Stimulated activated CD4-positive, alpha-beta T cell treated with anti-CD3 and anti-CD28 coated beads, TNF-alpha, amount 100 ng/mL, for 24 hours (primary cell): ENCODE data around the gene IL2RA.
"Not testable (repeated sequence)": the region's sequence is repeated elsewhere in the genome, so short reads cannot be mapped to it uniquely, and the experiment has no call there.

Experiments used
- DNase-seq, 3 experiments: peaks; one replicate each; pipeline ENCODE4 v3.0.0-alpha.2; 2020; ENCODE audit warnings: low read depth in 3 of 3

The IL2RA gene

DNA sequence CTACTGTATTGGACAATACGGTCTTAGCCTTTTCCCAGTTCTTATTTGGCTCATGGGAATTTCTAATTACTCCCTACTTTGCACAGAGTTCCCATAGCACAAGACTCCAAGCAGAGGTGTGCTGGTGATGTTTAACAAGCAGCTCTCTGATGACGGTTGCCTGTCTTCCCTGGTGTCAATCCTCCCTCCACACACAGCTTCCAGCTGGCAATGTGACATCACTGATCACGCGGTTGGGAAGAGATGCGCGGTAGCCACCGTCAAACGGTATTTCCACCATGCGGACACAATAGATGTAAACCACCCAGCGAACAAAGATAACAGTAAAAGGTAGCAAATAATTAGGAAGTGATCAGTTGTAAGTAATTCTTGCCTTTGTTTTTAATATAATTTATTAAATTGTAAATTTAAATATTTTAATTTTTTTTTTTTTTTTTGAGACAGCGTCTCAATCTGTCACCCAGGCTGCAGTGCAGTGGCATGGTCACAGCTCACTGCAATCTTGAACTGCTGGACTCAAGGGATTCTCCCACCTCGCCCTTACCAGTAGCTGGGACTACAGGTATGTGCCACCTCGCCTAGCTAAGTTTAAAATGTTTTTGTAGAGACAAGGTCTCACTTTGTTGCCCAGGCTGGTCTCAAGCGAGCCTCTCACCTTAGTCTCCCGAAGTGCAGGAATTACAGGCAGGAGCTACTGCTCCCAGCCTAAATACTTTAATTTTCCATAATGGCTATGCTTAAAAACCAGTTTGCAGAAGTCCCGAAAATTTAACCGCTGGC lies 48.6 kb downstream of the IL2RA start:
- no peak for DNase-seq

DNA sequence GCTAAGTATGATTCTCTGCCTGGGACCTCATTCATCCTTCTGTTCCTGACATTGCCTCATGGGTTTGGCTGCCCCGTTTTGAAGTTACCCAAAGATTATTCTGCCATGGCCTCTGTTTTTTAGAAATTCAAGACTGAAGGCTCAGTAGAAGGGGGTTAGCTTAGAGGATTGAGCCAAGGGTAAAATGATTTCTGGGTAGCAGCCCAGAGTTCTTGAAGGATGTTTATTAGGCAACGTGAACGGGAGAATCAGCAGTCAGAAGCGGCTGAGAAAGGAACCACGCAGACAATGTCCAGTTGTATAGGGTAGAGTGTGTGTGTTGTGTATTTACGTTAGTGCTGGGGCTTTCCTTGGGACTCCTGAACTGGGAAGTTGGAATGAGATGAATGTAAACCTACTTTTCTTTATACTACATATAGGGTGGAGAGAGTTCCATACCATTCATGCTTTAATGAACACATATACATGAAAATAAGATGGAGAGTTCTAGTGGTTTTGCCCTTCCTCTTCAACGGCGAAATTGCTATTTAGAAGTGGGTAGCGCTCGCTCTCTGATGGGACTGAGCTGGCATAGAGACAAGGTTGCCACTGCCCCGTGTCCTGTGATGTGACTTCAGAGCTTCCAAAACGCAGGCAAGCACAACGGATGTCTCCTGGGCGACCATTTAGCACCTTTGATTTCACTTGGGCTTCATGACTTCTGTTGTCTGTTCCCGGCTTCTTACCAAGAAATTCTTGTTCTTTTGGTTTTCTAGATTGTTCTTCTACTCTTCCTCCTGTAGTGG lies 49.9 kb downstream of the IL2RA start:
- no peak for DNase-seq

DNA sequence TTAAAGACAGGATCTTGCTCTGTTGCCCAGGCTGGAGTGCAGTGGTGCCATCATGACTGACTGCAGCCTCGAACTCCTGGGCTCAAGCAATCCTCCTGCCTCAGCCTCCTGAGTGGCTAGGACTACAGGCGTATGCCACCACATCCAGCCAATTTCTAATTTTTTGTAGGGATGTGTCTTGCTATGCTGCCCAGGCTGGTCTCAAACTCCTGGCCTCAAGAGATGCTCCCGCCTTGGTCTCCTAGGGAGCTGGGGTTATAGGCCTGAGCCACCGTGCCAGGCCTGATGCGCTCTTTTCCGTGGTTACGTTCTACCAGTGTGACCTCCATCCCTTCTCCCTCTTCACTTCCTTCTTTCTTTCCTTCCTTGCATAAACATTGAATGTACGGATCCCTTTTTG lies 50.6 kb downstream of the IL2RA start:
- no peak for DNase-seq

DNA sequence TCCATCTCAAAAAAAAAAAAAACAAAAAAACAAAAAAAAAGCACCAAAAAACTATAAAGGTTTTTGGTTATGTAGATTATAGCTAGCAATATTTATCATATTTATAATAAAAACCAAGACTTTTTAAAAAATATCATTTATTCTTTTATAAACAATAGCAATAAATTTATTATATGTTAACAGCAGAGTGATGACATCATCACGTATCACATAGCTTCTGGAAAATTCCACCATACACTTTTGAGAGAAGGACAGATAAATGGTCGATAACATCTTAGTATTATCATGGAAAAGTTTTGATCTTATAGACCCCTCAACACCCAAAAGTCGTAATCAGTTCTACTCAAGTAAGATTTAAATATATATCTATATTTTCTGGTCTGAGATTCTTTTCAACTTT lies 51.6 kb downstream of the IL2RA start:
- no peak for DNase-seq

DNA sequence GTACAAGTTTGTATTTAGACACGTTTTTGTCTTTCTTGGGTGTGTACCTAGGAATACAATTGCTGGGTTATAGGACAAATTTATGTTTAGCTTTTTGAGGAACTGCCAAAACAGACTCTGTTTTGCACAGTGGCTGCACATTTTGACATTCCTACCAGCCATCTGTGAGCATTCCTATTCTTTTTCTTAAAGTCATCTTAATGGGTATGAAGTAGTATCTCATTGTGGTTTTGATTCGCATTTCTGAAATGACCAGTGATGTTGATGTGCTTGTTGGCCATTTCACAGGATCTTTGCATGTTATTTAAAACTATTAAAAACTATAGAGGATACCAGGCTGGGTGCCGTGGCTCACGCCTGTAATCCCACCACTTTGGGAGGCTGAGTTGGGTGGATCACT lies 52.2 kb downstream of the IL2RA start:
- no peak for DNase-seq

DNA sequence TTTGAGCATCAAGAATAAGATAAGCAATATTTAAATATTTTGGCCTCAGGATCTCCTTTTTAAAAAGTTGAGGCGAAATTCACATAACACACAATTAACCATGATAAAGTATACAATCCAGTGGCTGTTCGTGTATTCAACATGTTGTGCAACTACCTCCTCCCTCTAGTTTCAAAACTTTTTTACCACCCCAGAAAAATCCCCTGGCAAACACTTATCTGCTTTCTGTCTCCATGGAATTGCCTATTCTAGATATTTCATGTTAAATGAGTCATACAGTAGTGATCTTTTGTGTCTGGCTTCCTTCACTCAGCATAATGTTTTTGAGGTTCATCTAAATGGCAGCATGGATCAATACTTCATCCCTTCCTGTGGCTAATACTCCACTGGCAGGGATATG lies 53.0 kb downstream of the IL2RA start:
- no peak for DNase-seq

DNA sequence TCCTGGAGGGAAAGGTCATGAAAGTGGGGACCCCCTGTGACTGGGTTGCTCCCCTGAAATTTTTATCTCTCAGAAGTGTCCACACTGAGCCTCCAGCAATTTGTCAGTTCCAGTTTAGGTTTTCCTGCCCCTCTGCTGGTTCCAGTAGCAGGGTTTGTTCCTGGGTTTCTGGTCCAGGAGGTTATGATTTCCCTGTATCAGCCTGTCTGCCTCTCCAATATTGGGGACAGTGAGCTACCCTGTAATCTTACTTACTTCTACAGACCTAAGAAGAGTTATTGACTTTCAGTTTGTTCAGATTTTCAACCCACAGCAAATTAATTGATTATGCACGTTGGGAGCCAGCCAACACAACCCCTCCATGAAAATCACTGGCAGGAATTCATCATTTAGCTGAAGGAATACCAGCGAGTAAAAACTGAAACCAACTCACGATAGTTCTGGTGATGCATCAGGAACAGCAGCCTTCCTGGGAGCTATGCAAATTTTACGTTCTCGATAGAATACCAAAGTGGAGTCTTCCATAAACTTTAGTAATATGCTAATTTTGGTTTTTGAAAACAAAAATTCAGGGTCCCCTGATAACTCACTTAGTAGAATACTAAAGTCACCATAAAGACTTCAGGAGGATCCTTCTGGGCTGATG lies 53.5 kb downstream of the IL2RA start:
- no peak for DNase-seq

DNA sequence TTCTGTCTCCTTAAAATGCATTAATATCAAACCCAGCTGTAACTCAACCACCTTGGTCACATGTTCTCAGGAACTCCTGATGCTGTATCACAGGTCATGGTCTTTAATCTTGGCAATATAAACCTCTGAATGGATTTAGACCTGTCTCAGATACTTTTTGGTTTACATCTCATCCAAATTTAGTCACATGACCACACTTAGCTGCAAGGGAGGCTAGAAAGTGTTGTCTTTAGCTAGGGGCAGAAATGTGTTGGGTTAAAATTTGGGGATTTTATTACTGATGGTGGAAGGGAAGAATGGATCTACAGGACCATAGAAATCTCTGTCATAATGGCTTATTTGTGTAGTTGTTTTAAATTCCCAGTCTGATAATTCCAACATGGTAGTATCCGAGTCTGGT lies 55.2 kb downstream of the IL2RA start:
- no peak for DNase-seq

DNA sequence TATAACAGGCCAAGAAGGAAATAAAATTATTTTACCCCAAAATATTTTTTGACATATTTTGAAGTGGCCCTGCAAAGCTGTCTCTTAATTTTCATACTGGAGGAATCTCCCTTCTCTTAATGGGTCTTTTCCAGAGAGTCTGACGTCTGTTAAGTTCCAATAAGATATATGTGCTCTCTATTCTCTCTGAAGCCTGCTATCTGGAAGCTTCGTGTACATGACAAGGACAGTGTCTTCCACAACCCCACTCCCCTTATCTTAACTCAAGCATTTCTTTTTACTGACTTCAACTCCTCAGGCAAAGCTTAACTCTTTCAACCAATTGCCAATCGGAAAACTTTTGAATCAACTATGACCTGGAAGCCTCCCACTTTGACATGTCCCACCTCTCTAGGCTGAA lies 55.6 kb downstream of the IL2RA start:
- no peak for DNase-seq

DNA sequence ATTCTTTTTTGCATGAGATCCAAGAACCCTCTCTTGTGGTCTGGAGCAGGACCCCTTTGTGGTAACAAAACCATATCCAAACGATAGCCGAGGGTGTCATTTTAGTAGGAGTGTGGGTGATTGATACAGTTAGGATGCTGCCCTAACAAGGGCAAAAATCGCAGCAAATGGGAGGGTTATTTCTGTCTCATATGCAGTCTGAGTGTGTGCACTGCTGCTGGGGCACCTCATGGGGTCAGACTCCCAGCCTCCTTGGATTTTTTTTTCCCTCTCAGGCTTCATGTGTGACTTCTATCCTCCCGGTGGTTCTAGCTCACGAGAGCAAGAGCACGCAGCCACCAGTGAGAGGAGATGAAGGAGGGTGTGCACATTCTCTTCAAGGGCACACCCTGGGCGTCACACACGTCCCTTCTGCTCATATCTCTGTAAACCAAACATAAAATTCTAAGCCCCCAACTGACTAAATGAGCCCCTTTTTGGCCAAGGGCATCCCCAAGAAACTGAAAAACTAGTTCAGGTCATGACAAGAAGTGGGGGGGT lies 56.2 kb downstream of the IL2RA start:
- DNase-seq, result no peak

DNA sequence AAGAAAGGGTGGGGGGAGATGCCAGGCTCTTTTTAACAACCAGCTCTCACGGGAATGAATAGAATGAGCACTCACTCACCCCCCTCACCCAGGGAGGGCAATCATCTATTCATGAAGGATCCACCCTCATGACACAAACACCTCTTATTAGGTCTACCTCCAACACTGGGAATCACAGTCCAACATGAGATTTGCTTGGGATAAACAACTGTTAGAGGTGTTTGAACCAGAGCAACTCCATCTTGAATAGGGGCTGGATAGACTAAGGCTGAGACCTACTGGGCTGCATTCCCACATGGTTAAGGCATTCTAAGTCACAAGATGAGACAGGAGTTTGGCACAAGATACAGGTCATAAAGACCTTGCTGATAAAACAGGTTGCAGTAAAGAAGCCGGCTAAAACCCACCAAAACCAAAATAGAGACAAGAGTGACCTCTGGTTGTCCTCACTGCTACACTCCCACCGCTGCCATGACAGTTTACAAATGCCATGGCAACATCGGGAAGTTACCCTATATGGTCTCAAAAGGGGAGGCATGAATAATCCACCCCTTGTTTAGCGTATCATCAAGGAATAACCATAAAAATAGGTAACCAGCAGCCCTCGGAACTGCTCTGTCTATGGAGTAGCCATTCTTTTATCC lies 56.9 kb downstream of the IL2RA start:
- not testable (repeated sequence) for DNase-seq

DNA sequence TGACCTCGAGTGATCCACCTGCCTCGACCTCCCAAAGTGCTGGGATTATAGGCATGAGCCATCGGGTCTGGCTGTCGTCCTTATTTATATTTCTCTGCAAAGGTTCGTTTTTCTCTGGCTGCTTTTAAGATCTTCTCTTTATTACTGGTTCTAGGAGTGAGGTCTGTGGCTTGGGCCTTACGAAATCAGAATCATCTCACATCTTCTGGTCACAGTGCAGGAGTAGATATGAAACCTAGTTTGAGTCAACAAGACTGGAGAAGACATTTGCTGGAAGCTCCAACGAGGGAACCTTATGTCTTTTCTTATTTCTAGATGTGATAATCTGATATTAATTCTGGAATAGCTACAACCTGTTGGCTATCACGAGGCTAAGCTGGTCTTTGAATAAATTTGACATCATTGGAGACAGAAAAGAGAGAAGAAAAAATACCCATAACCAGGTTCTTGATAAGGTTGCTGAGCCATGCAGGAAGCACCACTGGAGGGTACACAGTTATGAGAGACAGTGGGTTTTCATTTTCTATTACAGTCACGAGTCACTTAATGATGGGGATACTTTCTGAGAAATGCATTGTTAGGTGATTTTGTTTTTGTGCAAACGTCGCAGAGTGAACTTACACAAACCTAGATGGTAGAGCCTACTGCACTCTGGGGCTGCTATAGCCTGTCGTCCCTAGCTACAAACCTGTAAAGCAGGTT lies 59.2 kb downstream of the IL2RA start:
- DNase-seq, result no peak

DNA sequence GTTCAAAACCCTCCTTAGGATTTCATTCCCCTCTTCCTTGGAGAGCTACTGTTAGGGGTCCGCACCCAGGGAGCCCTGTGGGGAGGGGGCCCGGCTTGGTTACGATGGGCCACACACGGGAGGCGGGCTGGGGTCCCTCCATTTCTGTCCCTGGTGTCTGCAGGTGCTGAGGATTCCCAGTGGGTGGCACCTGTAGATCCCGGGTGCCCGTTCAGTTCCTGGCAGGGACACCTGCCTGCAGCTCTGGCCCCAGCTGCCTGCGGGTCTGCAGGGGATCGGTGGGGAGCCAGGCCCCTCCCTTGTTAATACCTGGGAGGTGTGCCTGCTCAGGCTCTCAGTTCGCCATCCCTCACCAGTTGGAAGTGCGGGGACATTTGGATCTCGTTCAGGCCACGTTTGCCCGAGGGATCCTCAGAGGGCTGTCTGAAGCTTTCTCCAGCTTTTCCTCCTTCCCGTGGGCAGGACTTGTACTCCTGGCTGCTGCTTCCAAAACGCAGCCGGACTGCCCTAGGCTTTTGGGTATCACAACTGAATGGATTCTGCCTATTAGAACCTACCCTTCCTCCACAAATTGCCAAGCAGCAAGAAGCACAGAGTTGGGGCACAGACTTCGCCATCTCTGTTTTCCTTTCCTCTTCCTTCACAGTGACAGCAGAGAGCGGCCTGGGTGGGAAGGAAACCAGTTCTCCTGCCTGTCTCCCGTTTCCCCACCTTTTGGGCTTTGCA lies 62.6 kb downstream of the IL2RA start:
- DNase-seq, result no peak

DNA sequence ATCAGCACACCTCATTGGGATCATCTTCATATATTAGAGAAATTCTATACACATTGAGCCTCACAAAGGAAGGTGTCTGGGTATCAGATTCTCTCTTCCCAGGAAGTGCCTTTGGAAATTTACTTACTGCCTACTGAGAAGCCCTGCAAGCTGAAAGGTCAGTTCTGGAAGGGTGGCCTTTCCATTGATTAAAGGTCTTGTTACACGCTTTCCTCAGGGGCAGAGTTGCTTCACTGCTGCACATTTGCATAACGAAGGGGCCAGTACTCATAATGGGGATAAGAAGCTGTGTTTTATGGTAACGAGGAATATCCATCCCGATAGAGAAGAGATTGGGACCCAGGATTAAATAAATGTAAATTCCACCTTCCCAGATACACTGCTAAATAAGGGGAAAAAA lies 65.5 kb downstream of the IL2RA start:
- DNase-seq, result no peak

DNA sequence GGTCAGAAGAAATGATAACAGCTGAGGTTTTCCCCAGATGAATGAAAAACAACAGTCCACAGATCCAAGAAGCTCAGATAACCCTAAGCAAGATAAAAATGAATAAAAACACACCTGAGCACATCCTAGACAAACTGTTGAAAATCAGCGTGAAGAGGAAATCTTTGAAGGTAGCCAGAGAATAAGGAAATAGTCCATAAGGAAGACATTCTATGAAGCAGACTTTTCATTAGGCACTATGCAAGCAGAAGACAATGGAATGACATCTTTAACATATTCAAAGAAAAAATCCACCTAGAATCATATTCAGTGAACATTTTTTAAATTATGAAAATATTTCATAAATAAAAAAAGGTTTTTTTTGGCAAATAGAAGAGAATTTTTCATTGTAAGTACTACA lies 69.8 kb downstream of the IL2RA start:
- no peak for DNase-seq

DNA sequence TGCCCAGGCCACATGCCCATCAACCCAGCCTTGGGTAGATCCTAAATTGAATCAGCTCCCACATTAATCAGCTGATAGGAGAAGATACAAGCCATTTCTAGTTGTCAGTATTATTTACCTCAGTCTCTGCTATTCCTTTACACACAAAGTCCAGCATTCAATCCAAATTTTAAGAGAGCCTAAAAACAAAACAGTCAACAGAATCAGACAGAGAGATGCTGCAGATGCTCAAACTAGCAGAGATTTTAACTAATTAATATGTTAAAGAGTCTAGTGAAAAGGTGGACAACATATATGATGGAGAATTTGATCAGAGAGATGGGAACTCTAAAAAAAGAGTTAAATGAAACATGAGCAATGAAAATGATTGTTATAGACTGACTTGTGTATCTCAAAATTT lies 70.5 kb downstream of the IL2RA start:
- no peak for DNase-seq

DNA sequence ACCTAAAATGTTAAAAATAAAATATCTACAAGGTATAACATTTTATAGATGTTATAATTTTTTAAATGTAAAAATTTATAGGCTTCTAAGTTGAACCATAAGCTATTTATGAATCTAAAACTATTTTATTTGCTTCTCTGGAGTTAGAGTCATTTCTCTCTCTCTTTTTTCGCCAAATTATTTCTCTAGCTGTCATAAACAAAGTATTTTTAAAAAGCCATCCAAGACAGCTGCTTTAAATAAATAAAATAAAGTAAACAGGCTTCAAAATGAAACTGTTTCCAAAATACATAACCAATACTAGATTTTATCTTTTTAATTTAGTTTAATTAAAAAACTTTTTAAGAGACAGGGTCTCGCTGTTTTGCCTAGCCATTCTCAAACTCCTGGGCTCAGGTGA lies 72.4 kb downstream of the IL2RA start:
- no peak for DNase-seq

DNA sequence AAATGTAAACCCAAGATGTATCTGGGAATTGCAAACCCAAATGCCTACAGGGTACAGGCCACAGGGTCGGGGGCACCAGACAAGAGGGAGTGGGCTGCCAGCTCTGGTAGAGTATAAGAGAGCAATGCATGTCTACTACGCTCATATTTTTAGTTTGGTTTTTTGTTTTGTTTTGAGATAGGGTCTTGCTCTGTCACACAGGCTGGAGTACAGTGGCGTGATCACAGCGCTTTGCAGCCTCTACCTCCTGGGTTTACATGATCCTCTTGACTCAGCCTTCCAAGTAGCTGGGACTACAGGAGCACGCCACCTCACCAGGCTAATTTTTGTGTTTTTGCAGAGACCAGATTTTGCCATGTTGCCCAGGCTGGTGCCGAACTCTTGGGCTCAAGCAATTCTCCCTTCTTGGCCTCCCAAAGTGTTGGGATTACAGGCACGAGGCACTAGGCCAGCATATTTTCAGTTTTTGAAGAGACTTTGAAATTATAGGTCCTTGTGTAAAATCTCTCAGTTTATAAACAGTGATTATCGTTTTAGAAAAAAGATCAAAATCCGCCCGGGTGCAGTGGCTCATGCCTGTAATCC lies 73.7 kb downstream of the IL2RA start:
- no peak for DNase-seq

DNA sequence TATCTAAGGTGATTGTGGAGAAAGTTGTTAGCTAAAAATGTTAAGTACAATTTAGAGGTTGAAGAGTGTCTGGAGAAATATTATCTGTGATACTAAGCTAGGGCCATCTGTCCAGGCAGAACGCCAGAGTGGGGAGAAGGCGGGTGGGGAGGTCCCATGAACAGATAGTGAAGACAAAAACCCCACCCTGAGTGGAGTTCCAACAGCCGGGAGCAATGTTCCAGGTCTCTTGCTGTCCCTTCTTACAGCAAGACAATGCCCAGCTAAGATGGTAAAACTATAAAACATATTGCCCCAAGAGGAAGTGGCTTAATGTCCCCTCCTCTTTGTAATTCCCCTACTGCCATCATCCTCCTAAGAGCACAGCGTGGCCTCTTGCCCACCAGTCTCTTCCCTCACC lies 74.4 kb downstream of the IL2RA start:
- DNase-seq, result no peak

DNA sequence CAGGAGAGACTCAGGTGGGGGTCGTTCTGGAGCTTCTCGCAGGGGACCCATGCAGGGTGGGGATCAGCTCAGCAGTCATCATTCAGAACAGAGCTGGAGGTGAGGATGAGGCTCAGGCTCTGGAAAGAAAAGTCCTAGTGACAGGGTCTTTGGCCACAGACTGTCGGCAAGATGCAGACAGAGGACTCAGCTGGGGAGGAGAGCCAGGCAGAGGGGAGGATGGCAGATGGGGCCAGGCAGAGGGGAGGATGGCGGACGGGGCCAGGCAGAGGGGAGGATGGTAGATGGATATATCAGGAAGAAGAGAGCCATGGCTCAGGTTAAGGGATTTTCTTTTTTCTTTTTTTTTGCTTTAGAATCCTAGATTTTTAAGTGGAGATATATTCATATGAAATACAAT lies 77.1 kb downstream of the IL2RA start:
- no peak for DNase-seq
